H1 (cell line): ENCODE measurements around the gene HMCES. TPM values are rescaled to one million over a fixed set of nuclear protein-coding genes. Genes with fewer than 3 reads are reported as not detected.

ENCODE experiments used
- HDAC6 ChIP-seq: IDR thresholded peaks from one replicate; pipeline ENCODE4 v1.7.1; 2012; ENCODE audit warnings: low read depth, mild to moderate bottlenecking, inconsistent platforms, low read length, moderate library complexity
- JUND ChIP-seq: IDR thresholded peaks from 2 replicates; pipeline ENCODE4 v1.6.1; 2011; ENCODE audit warnings: mild to moderate bottlenecking, improper control_type of control experiment, low read length
- POU5F1 ChIP-seq: IDR thresholded peaks from 2 replicates; pipeline ENCODE4 v1.6.1; 2011; ENCODE audit warnings: low read depth, mild to moderate bottlenecking, low read length, moderate library complexity
- polyA plus RNA-seq, 7 experiments: library from polyadenylated mRNA; depleted of rRNA in 3 of 7; stranded (reverse) in 5 of 7; unstranded in 2 of 7; fragments of >200 nt in 5 of 7; fragments of 200-250 nt in 2 of 7; gene quantifications; 1 replicate in 5 of 7; 2 replicates in 1 of 7; 4 replicates in 1 of 7; pipeline versions ENCODE4 v1.2.1 to v1.2.3, GENCODE V29; 2011 to 2013; ENCODE audit warnings: missing spikeins in 2 of 7, mixed read lengths in 2 of 7
- total RNA-seq: library from RNA; stranded (reverse); fragmentation: NEBNext Ultra II Directional; extraction: Animal tissue kit (Norgen Biotek cat#: 25700); gene quantifications from 2 replicates; pipeline ENCODE4 v1.2.1, GENCODE V29; 2021

The HMCES gene
- total and polyA plus RNA-seq, 2 of the 8 experiments (the other 6 are each of a cell fraction or from before 2014, with no cell fraction given), result 27.6 to 49.5 TPM

DNA sequence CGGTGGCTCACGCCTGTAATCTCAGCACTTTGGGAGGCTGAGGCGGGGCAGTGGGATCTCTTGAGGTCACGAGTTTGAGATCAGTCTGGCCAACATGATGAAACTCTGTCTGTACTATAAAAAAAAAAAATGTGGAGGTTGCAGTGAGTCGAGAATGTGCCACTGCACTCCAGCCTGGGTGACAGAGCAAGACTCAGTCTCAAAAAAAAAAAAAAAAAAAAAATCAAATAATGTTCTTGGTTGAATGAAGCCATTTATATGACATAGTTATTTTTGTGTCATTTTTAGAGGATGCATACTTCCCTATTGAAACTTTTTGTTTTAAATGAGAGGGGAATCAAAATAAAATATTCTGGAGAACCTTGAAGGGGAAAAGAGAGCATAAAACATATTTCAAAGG, 3.1 kb downstream of the HMCES start (continued):
- TF ChIP-seq HDAC6 (no peak), JUND (no peak), POU5F1 (no peak)
- TF ChIP-seq, all 59 proteins: peak for 0
